ENCODE measurements around the gene ARHGAP24.

DNA sequence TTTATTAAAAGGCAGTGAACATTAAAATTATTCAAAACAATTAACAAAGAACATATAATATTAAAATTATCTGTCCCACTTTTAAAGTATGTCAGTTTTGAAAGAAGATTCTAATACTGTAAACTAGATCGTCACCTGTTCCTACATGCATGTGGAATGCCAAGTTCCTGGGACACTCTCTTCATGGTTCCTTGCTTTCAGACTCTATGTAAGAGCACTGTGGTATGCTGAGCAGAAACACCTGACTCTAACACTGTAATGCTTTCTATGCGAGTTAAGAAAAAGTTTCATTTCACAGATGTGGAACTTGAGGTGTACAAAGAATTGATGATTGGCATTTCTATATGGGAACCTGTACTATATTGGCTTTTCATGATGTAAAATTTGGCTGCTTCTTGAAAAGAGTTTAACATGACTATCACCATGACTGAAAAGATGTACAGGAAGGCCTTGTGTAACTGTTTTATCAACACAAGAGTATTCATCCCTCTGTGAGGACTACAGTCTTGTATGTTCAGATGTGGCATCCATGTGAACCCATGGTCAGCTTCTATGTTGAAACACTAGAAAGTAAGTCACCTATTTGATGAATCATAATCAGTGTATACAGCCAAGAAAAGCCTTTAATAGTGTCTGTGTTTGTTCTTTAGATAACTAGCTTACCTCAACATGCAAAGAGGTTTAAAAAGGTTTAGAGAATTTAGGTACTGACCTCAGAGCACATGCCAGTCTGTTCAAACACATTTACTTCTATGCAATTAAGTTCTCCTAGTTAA lies 354.5 kb downstream of the ARHGAP24 start:
- TF ChIP-seq CTCF (IDR thresholded peaks at IDR 0.05) (no peak), MYC (IDR thresholded peaks at IDR 0.05; ENCODE audit: borderline replicate concordance, low read length) (no peak), MAFK (IDR thresholded peaks at IDR 0.05; ENCODE audit: partially characterized antibody) (no peak), BHLHE40 (IDR thresholded peaks at IDR 0.05; ENCODE audit: low read depth, low read length) (no peak), ZC3H11A (IDR thresholded peaks at IDR 0.05) (no peak), RNF2 (IDR thresholded peaks at IDR 0.05; ENCODE audit: borderline replicate concordance, low read depth) (no peak)

Measured in A549 (cell line).